ENCODE data around the gene TNNT1.
"Not testable (repeated sequence)": the region's sequence is repeated elsewhere in the genome, so short reads cannot be mapped to it uniquely, and the experiment has no call there.

The TNNT1 gene

GRCh38 chr19:55166530-55167268 lies 17.7 kb upstream of the TNNT1 start, which contains the start of gene DNAAF3:
TSS of gene DNAAF3 (minus strand) at chr19:55166613. CDS start at chr19:55166413, 200 bp downstream.
- peak; percentile 95 for DNase-seq

DNA sequence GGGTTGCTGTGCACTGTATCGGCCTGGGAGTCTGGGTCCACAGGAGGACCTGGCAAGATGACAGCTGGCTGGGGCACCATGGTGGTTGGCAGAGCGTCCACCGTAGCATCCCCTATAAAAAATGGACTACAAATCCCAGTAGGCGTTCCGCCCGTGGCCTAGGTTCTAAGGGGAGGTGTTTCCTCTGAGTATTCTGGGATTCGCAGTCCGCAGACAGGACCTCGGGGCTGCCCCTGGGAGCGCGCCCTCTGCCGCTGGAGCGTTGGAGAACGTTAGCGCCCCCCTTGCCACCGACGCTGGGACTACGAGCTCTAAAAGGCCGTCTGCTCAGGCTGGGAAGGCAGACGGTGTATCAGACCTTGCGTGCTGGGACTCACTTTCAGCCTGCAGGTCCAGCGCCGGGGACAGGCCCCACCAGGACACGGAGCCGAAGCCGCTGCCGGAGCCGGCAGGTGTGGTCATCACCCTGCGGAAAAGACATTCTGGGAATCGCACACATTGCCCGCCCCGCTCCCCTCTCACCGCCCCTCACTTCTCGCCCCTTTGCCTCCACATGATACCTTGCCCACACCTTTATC lies 17.0 kb upstream of the TNNT1 start:
- DNase-seq: peak; percentile 85

GRCh38 chr19:55161571-55162322 lies 12.7 kb upstream of the TNNT1 start:
- DNase-seq: no peak

DNA sequence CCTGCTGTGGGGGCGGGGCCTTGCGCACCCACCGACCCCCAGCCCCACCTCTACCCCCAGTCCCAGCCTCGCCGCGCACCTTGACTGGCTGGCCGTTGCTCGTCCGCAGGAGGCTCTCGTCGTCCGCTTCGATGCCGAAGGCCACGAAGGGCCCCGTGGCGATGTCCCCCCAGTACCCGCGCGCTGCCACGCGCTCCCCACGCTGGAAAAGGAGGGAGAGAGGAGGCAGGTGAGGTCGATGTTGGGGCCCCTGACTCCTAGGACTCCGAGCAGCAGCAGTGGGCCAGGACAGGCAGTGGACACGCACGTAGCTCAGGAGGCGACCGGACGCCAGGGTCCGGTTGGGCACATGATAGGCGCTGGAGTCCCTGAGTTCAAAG lies 12.0 kb upstream of the TNNT1 start:
- no peak for DNase-seq

DNA sequence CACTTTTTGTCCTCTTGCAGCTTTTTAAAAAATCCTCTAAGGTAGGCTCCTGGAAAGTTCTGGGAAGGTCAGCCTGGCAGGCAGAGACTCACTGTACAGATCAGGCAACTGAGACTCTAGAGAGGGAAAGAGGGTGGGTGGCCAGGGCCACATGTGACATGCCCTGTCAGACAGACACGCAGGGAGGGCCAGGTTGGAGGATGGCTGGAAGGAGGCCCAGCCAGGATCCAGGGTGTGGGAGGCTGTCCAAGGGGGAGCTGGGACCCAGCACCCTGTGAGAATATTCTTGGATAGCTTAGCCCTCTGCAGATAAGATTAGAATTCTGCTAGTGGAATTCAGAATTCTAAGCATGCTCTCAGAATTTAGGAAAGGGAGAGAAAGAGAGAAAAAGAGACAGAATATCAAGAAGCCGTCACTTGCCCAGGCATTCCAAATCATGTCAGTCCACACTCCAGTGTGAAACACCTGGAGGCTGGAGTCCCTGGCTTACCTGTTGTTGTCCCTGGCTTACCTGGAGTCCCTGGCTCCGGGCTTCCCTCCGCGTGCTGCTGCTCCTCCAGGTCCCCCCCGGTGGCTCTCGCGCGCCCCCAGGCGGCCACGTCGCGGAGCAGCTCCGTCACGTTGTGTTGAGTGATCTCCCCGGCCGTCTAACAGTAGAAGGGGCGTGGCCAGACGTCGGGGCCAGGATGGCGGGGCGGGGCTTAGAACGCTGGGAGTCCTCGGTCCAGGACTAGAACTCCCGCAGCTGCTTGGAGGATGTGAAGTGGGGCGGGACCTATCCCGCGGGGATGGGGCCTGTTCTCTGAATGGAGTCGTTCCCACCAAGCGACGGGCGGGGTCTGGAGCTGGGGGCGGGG lies 11.4 kb upstream of the TNNT1 start:
- DNase-seq: peak; percentile 83

DNA sequence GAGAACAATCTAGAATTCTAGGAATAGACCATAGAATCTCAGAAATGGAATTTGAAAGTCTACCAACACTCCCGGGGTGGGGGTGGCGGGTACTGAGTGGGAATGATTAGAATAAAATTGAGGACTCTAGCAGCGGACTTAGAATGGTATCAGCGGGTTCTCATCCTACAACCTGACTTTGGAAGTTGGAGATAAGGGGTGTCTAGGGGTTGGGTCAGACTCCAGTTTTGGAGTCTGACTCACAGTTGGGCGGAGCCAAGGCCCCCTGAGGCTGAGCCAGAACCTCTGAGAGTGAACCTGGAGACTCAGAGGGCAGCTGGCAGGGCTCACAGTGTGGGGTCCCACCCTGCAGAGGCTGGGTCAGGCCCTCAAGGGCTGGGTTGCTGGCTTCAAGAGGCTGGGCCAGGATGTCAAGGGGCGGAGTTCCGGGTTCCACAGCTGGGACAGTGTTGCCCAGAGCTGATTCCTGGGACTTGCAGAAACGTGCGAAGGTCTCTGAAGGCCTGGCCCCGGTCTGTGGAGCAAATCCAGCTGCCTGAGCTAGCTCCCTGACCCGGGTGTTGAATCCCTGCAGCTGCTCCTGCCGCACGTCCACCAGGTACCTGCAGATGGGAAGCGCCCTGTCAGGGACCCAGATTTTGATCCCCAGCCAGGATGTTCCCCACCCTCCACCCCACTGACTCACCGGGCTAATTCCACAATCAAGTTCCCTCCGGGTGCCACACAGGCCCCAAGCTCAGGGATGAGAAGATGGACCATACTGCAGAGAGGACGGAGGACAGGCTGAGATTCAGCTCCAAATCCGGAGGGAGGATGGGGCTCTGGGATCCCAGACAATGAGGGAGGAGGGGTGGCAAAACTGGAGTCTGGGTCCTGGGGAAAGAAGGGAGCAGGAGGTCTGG lies 10.1 kb upstream of the TNNT1 start:
- DNase-seq: no peak

DNA sequence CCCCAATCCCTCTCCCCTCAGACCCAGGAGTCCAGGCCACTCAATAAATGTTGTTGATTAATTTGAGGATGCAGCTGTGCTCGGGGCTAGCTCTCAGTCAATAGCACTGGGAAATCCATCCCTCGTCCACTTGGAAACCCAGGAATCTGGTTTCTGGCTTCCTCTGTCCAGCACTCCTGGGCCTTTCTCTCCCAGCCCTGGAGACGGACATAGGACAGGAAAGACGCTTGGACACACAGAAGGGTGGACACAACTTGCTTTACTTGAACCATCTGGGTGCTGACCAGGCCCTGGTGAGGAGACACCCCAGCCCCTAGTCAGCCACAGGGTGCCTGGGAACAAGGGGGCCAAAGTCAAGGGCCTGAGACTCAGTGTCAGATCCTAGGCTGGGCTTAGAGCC lies 9.4 kb upstream of the TNNT1 start:
- no peak for DNase-seq

DNA sequence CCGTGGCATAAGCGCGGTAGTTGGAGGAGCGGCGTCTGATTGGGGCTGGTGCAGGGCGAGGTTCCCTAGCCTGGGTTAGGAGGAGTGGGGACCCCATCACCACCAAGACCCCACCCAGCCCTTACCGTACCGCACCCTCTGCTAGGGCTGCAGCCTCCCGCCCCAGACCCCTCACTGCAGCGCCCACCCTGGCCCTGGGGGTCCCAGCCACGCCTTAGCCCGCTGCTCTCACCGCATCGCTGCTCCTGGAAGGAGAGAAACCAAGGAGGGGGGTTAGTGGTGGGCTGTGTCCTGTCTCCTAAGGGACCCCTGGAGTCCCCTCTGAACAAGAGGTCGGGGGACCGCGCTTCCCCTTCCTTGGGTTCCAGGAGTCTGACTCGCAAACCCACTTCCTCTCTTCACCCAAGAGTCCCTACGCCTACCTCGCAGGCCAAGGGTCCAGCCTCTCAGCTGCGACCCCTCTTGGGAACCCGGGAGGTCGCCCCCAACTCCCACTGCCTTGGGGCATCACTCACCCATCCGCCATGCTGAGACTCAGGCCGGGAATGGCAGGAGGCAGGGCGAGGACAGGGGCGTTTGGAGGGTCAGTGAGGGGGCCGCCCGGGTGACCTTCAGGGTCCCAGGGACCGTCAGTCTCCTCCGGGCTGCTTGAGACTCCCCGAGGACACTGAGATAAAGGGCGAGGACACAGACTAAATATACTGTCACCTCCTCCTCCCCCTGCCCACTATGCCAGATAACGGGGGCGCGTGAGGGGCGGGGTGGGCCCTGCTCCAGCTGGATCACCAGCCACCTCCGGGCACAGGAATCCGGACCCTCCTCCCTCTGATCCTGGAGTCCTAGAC lies 8.3 kb upstream of the TNNT1 start, which contains the start of gene TNNI3:
Gene TNNI3, minus strand, starts transcription at position 669 of the 845 bp plus-strand sequence. Its CDS starts 143 bp downstream, at position 526.
- DNase-seq: no peak

GRCh38 chr19:55156202-55157063 lies 7.4 kb upstream of the TNNT1 start:
- no peak for DNase-seq

DNA sequence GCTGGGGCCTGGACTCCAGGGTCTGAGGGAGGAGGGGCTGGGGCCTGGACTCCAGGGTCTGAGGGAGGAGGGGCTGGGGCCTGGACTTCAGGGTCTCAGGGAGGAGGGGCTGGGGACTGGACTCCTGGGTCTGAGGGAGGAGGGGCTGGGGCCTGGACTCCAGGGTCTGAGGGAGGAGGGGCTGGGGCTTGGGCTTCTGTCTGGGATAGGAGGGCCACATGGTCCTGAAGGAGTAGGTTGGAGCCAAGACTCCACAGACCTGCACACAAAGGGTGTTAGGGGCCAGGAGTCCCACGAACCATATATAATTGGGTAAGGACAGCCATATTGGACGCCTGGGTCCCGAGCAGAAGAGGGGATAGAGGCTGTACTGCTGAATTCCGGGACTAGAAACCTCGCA lies 6.8 kb upstream of the TNNT1 start:
- DNase-seq: not testable (repeated sequence)

- no peak for DNase-seq
Measured at GRCh38 chr19:55153652-55154264, 4.8 kb upstream of the TNNT1 start.

DNA sequence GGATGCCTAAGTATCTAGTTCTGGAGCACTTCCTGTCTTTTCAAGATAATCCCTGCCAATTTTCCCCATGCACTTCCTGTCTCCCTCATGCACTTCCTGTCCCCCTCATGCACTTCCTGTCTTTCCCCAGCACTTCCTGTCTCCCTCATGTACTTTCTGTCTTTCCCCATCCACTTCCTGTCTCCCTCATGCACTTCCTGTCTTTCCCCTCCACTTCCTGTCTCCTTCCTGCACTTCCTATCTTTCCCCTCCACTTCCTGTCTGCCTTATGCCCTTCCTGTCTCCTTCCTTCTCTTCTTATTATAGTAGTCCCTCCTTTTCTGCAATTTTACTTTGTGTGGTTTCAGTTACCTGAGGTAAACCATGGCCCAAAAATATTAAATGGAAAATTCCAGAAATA lies 3.0 kb upstream of the TNNT1 start:
- DNase-seq: peak; percentile 25

DNA sequence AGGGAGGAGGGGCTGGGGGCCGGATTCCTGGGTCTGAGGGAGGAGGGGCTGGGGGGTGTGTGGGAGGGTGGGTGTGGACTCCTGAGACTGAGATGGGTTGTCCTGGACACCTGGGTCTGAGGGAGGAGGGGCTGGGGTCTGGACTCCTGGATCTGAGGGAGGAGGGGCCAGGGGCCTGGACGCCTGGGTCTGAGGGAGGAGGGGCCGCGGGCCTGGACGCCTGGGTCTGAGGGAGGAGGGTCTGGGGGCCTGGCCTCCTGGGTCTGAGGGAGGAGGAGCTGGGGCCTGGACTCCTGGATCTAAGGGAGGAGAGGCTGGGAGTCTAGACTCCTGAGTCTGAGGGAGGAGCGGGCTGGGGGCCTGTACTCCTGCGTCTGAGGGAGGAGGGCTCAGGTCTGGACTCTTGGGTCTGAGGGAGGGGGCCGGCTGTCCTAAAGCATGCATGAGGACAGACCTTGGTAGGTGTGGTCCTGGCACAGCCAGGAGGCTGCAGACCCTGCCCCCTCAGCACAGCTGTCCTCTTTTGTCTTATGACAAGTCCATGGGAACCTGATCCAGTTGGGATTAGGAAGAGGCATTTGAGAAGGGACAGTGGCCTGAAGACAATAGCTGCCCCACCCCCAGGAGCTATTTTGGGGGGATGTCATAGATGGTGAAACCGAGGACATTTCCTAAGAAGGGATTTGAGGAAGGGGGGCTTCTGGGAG lies 1.3 kb downstream of the TNNT1 start:
- DNase-seq: no peak

- peak; percentile 32 for DNase-seq
Measured at GRCh38 chr19:55146705-55147273, 2.2 kb downstream of the TNNT1 start.

DNA sequence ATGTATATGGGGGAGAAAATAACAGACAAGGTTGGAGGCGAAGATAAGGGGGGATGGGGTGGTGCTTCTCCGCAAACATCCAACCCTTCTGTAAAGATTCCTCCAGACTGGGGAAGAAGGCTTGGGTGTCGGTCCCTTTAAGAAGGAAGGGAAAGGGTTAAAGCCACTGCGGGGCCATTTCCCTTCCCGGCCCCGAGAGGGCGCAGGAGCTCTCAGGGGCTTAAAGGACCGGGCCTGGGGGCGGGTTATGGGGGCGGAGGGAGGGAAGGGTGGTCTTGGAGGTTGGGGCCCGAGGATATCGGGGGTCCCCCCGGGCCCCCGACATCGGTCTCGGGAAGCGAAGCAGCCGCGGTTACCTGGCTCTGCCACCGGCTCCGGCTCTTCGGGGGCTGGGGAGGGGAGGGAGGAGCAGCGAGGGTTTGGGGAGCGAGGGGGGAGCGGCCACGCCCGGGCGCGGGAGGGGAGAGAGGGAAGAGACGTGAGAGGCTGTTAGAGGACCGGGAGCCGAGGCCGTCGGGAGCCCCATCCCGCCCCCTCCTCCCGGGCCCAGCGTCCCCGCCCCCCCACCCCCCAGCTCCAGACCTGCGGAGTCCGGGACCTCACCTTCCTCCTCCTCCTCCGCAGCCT lies 2.8 kb downstream of the TNNT1 start:
- DNase-seq: peak; percentile 63

DNA sequence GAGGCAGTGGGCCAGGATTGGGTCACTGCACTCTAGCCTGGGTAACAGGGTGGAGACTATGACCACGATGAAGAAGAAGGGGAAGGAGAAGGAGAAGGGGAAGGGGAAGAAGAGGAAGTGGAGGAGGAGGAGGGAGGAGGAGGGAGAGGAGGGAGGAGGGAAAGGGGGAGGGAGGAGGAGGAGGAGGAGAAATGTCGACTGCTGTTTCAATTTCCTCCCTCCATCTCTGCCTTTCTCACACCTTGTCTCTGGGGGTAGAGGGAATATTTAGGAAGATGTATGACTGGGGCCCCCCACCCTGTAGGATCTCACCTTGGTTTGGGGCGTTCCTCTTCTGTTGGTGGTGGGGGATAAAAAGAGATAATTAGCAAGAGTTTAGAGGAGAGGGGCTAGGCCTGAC lies 3.8 kb downstream of the TNNT1 start:
- DNase-seq: no peak

DNA sequence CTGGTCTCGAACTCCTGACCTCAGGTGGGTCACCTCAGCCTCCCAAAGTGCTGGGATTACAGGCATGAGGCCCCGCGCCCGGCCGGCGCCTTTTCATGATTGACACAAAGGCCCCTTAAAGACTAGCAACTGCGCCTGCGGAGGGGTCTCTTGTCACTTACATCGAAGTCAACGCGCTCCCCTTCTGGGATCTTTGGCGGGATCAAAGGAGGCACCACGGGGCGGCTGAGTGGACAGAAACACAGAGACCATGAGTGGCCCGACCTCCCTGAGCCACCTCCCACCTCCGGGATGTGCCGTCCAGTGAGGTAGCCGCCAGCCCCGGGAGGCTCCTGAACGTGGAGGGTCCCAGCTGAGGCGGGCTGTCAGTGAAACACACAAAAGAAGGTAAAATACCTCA lies 7.3 kb downstream of the TNNT1 start:
- no peak for DNase-seq

DNA sequence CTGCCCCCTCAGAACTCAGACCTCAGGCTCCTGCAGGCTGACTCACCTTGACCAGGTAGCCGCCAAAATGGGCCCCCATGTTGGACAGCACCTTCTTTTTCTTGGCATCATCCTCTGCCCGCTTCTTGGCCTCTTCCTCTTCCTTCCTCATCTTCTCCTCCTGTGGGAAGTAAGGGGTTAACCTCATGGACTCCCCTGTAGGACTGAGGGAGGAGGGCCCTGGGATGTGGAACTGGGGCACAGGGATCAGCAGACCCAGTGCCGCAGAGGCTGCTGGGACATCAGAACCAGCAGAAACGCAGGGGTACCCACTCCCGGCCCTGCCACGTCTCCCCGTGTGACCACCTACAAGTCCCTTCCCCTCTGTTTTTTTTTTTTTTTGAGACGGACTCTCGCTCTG lies 11.1 kb downstream of the TNNT1 start:
- DNase-seq: no peak
